Measurements from ENCODE around the gene UBE2F.
"Not testable (repeated sequence)": the region's sequence is repeated elsewhere in the genome, so short reads cannot be mapped to it uniquely, and the experiment has no call there.

UBE2F gene

GRCh38 chr2:237980751-237981150 lies 13.9 kb downstream of the UBE2F start:
- DNase-seq, result peak in 1 of 2 donors; percentile 21

DNA sequence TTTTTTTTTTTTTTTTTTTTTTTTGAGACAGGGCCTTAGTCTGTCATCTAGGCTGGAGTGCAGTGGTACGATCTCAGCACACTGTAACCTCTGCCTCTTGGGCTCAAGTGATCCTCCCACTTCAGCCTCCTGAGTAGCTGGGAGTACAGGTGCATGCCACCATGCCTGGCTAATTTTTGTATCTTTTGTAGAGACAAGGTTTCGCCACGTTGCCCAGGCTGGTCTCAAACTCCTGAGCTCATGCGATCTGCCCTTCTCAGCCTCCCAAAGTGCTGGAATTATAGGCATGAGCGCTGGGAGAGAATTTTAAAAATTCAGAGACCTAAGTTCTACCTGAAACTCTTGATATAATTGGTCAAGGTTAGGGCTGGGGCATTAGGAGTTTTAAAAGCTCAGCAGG lies 14.8 kb downstream of the UBE2F start:
- not testable (repeated sequence) for DNase-seq

DNA sequence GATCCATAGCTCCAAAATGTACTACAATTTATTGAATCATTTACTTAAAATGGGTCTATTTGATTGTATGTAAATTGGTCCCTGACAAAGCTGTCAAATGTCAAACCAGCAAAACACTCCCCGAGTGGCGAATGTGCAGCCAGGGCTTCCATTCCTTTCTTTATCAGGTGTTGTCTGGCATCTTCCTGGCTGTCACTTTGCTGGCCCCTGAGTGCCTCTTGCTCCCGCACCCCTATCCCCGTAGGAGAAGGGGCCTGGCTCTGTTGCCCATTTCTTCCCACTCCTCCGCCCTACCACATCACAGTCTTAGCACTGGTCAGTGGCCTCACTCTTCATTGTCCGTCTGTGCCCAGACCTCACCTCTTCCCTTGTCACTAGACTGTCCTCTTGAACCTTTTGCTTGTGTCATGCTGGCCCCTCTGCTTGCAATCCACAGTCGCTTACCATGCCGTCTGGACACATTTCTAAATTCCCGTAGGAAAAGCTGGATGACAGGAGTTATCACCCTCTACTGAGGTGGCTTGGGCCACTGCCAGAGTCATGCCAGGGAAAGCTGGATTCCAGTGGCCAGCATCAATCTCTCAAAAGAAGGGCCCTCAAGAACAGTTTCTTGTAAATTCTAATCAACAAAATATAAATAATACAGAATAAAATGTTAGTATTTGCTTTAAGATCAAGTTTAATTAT lies 15.4 kb downstream of the UBE2F start:
- DNase-seq, result no peak

- no peak for DNase-seq
These were observed 17.1 kb downstream of the UBE2F start for GRCh38 chr2:237983922-237984321.

DNA sequence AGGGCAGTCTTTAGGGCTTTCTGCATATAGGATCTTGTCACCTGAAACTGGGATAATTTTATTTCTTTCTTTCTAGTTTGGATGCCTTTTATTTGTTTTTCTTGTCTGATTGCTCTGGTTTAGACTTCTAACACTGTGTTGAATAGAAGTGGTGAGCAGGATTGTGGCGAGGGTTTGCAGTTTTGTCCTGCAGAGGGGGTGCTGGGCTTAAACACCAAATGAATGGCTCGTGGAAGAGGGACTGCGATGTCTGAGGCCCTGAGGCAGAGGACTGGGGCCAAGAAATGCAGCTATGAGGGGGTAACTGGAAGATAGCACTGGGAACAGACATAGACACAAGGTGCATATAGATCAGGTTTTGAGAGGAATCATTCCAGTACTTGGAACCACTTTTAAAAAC lies 20.5 kb downstream of the UBE2F start:
- DNase-seq, result no peak

- DNase-seq, result no peak
These were observed 26.9 kb downstream of the UBE2F start for GRCh38 chr2:237993701-237994100.

GRCh38 chr2:237995036-237995435 lies 28.2 kb downstream of the UBE2F start:
- no peak for DNase-seq

DNA sequence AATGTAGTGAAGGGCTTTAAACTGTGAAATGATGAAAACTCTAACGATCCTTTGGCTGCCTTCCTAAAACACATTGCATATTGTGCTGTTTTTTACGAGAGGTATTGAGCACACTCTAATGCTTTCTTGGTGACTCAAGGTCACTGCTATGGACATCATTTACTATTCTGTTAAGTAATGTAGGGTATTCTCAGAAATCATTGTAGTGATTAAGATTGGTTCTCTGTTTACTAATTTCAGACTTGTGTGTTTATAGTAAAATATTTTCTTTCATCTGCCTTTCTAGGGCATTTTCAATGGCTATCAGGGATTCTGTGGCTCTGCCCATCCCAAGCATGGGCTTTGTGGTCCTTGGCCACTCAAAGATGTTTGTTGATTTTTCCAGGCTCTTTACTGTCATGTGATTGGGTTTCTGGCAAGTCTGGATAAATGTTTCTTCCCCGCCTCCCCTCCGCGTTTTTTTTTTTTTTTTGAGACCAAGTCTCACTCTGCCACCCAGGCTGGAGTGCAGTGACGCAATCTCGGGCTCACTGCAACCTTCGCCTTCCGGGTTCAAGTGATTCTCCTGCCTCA lies 29.3 kb downstream of the UBE2F start:
- no peak for DNase-seq

DNA sequence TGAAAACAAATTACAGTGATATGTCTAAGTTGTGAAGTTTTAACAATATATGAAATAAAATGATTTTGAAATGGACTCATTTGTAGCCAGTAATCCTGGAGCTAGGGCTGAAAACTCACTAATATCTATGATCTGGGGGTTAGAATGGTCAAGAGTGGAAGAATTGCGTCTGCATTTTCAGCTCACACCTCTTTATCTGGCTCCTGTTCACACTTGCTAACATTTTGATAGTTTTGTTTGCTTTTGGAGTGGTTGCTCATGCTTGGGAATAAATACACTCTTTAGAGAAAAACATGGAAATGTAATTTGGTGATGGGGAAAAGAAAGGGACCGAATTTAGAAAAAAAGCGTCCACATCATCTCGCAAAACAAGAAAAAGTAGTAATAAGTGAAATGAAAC lies 30.7 kb downstream of the UBE2F start:
- DNase-seq, result no peak

DNA sequence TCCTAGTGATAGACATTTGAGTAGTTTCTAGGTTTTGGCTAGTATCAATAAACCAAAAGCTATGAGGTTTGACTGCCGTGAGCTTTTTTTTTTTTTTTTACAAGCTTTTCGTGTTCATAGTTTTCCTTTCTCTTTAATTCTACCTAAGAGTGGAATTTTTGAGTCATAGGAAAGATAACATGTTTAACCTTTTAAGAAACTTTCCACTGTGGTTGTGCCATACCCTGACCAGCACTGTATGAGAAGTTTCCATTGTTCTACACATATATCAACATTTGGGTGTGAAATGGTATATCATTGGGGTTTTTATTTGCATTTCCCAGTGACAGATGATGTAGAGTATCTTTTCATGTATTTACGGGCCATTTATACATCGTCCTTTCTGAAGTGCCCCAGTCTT lies 31.7 kb downstream of the UBE2F start:
- DNase-seq, result peak in 1 of 2 donors; percentile 35

DNA sequence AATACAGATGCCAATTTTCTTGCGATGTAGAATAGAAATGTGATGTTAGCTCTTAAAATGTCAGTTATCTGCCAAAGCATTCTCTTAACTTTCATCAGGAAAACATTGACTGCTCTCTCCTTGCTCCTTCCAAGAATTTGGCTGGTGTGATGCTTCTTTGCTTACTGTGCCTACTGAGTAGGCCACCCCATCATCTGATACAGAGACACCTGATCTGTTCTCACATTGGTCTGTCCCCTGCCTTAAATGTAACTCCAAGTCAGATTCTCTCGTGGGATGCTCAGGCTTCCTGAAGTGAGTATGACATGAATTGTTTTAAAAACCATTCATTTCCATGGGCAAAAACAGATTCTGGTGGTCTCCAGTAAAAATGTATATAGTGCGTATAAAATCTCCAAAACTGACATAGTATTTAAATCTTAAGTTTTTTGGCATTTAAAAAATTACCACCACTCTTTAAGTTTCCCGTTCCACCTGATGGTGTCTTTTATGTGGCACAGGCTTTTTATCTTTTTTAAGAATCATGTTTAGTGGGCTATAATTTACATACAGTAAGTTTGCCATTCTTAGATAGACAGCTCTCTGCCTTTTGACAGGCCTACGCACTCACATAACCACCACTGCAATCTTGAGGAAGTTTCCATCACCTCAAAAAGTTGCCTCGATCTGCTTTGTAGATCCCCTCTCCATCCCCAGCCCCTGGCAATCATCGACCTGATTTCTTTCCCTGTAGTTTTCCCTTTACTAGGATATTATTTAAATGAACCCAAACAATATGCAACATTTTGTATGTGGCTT lies 36.6 kb downstream of the UBE2F start:
- peak in 1 of 2 donors; percentile 20 for DNase-seq

- DNase-seq, result no peak
These were observed 37.4 kb downstream of the UBE2F start for GRCh38 chr2:238004077-238004830.

- DNase-seq, result no peak
These were observed 38.7 kb downstream of the UBE2F start for GRCh38 chr2:238005528-238005927.

DNA sequence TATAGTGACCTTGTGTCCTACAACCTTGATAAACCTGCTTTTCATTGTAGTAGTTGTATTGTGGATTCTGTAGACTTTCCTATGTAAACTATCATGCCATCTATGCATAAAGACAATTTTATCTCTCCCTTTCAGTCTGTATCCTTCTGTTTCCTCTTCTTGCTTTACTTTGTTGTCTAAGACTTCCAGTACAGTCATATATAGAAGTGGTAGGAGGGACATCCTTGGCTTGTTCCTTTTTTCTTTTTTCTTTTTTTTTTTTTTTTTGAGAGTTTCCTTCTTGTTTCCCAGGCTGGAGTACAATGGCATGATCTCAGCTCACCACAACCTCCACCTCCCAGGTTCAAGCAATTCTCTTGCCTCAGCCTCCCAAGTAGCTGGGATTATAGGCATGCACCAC lies 39.7 kb downstream of the UBE2F start:
- DNase-seq, result no peak

- DNase-seq, result no peak
These were observed 41.1 kb downstream of the UBE2F start for GRCh38 chr2:238007924-238008323.

DNA sequence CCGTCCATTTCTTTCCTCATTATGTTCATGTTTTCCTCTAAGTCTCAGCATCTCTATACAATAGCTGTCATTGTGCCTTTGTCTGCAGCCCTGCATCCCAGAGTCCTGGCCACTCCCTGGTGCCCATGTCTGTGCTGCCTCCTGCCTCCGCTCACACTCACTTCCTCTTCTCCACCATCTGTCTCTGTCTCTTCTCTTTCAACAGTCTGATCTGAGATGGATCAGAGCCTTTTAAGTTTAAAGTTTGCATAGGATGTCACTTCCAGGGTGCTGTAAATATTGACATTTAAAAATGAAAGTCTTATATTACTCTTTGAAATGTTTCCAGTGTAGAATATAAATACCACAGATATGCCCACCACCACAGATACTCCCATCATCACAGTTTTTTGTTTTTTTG lies 42.7 kb downstream of the UBE2F start:
- DNase-seq, result no peak

GRCh38 chr2:238010572-238010971 lies 43.8 kb downstream of the UBE2F start:
- DNase-seq, result no peak

DNA sequence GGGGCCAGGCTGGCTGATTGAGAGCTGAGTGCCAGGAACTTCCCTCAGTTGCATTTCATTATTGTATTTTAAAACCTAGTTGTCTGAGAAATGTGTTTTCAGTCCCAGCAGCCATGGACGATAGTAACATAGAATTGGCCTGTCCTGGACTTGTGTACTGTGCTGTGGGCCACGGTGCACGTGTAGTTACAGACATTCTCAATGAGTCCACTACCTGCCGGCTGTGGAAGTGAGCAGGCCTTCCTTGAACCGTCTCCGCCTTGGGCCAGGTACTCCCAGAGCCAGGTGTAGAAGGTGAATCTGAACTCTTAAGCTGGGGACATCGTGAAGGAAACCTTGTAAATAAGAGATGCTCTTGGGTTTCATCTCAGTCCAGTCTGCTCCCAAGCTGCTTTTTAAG lies 47.0 kb downstream of the UBE2F start:
- DNase-seq, result no peak

DNA sequence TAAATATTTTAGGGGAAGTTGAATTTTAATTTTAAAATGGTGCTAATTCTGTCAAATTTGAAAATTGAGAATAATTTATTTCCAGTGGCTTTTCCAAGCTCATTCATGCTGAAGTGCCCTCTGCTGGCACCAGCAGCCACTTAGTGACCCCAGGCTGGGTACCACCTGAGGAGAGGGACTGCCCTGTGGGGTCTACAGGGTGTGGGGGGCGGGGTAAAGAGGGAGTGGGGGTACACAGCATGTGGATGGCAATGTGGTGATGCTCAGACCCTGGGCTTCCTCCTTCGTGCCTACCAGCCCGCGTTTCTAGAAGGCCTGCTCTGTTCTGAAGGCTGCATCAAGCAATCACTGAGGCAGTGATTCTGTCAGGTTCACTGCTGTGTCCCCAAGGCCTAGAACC lies 48.9 kb downstream of the UBE2F start:
- DNase-seq, result no peak

- DNase-seq, result no peak
These were observed 49.7 kb downstream of the UBE2F start for GRCh38 chr2:238016526-238016925.

DNA sequence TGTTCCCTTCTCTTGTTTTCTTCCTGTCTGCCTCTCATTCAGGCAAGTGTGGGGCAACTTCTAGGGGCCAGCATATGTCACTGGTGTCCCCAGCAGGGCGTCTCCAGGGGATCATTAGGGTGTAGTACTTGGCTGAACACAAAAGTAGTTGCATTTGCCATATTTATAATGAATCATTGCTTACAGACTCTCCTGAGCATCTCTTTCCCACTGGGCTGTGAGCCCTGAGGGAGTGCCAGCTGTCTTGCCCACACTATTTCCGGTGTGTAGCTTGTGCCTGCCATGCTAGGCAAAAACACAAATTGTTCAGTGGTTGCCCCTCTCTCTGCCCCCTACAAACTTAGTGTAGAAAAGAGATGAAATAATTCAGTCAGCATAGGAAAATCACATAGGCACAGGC lies 53.1 kb downstream of the UBE2F start:
- no peak for DNase-seq

- DNase-seq, result no peak
These were observed 54.0 kb downstream of the UBE2F start for GRCh38 chr2:238020816-238021215.

DNA sequence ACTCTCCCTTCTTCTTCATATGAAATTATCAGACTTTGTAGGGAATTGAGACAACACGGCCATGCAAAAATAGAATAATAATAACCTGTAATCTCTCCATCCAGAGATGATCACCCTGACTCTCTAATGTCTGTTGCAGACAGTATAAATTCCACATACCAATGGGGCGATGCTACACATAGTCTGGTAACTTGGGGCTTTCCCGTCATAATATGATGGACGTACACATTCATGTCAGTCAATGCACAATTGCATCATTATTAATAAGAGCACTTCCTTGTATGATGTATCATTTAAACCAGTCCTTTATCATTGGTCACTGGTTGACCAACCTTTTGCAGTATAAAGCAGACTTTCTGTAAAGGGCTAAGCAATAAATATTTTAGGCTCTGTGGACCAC lies 54.5 kb downstream of the UBE2F start:
- DNase-seq, result no peak
